Mesendoderm (in vitro differentiated cells): ENCODE results near the gene SORL1-AS1.
"Not testable (repeated sequence)": the region's sequence is repeated elsewhere in the genome, so short reads cannot be mapped to it uniquely, and the experiment has no call there.

Experiments used
- DNase-seq: peaks from one replicate; pipeline ENCODE4 v3.0.0; 2013
- H2AK5ac ChIP-seq: 2 replicates; pipeline ENCODE4 v1.6.1; 2013; ENCODE audit warnings: low read length, inconsistent platforms
- H2BK120ac ChIP-seq: 2 replicates; pipeline ENCODE4 v1.6.1; 2013; ENCODE audit warnings: low read depth, mild to moderate bottlenecking, low read length, moderate library complexity, mixed read lengths
- H2BK15ac ChIP-seq: replicated peaks from 2 replicates; pipeline ENCODE4 v1.6.1; 2013; ENCODE audit warnings: low read depth, mild to moderate bottlenecking, moderate library complexity
- H2BK5ac ChIP-seq: 2 replicates; pipeline ENCODE4 v1.6.1; 2013; ENCODE audit warnings: low read length, inconsistent platforms
- H3K18ac ChIP-seq: 2 replicates; pipeline ENCODE4 v1.6.1; 2013; ENCODE audit warnings: mild to moderate bottlenecking, low read length, mixed read lengths
- H3K23ac ChIP-seq: one replicate; pipeline ENCODE4 v1.6.1; 2013; ENCODE audit warnings: low read length
- H3K27ac ChIP-seq: 2 replicates; pipeline ENCODE4 v1.5.1; 2013; ENCODE audit warnings: low read depth, mild to moderate bottlenecking, inconsistent platforms, low read length, moderate library complexity
- H3K27me3 ChIP-seq: 2 replicates; pipeline ENCODE4 v1.6.1; 2013; ENCODE audit warnings: low read length, control low read depth, mild to moderate bottlenecking, inconsistent platforms; ENCODE audit not compliant: insufficient read depth, poor library complexity
- H3K36me3 ChIP-seq: 2 replicates; pipeline ENCODE4 v1.6.1; 2013; ENCODE audit warnings: low read length, inconsistent platforms; ENCODE audit not compliant: control insufficient read depth, insufficient read depth
- H3K4ac ChIP-seq: one replicate; pipeline ENCODE4 v1.6.1; 2013; ENCODE audit warnings: low read depth, mild to moderate bottlenecking, low read length, moderate library complexity
- H3K4me1 ChIP-seq: 2 replicates; pipeline ENCODE4 v1.6.1; 2013; ENCODE audit warnings: low read depth, low read length, inconsistent platforms; ENCODE audit not compliant: control insufficient read depth
- H3K4me2 ChIP-seq: 2 replicates; pipeline ENCODE4 v1.6.1; 2013; ENCODE audit warnings: low read length
- H3K4me3 ChIP-seq: 2 replicates; pipeline ENCODE4 v1.5.1; 2013; ENCODE audit warnings: mild to moderate bottlenecking, low read length
- H3K56ac ChIP-seq: one replicate; pipeline ENCODE4 v1.6.1; 2013; ENCODE audit warnings: low read length
- H3K79me1 ChIP-seq: 2 replicates; pipeline ENCODE4 v1.6.1; 2013; ENCODE audit warnings: low read length, inconsistent platforms
- H3K79me2 ChIP-seq: 2 replicates; pipeline ENCODE4 v1.6.1; 2013; ENCODE audit warnings: mild to moderate bottlenecking, low read length; ENCODE audit not compliant: control insufficient read depth, insufficient read depth
- H3K9ac ChIP-seq: 2 replicates; pipeline ENCODE4 v1.6.1; 2013; ENCODE audit warnings: low read length, inconsistent platforms
- H4K5ac ChIP-seq: one replicate; pipeline ENCODE4 v1.6.1; 2013; ENCODE audit warnings: low read length
- H4K8ac ChIP-seq: one replicate; pipeline ENCODE4 v1.6.1; 2013; ENCODE audit warnings: low read depth, mild to moderate bottlenecking, control low read depth, low read length, moderate library complexity
- WGBS: extraction: QIAGEN DNeasy Blood & Tissue Kit; methylation state at CpG from one replicate; pipeline ENCODE4 v1.1.7; 2013; ENCODE audit warnings: low lambda C conversion rate, missing lambda C conversion rate; ENCODE audit not compliant: insufficient coverage; ENCODE audit errors: extremely low coverage; 5-methylcytosine and 5-hydroxymethylcytosine counted together

The SORL1-AS1 gene

GRCh38 chr11:121414141-121414913 lies 38.4 kb downstream of the SORL1-AS1 start:
- no peak overlapping the region for H3K27ac ChIP-seq
- H3K4ac ChIP-seq: no peak overlapping the region
- no peak for DNase-seq
- no peak overlapping the region for H2BK120ac ChIP-seq
- no peak overlapping the region for H3K18ac ChIP-seq
- no peak overlapping the region for H2BK5ac ChIP-seq
- H3K4me2 ChIP-seq: no peak overlapping the region
- no peak overlapping the region for H4K8ac ChIP-seq
- no peaks in the 10 kb centered on the region for H3K79me2 ChIP-seq
- no peak overlapping the region for H2AK5ac ChIP-seq
- no peaks in the 10 kb centered on the region for H3K36me3 ChIP-seq
- H3K4me1 ChIP-seq: no peaks in the 10 kb centered on the region
- H3K56ac ChIP-seq: no peak overlapping the region
- H3K23ac ChIP-seq: no peak overlapping the region
- H3K9ac ChIP-seq: no peak overlapping the region
- H4K5ac ChIP-seq: no peak overlapping the region
- H3K79me1 ChIP-seq: no peaks in the 10 kb centered on the region
- H3K27me3 ChIP-seq: no peaks in the 10 kb centered on the region
- H2BK15ac ChIP-seq: no peak overlapping the region
- WGBS: no CpG with 5 or more reads among the region's 2 CpGs
- H3K4me3 ChIP-seq: no peak overlapping the region

GRCh38 chr11:121412711-121413415 lies 39.9 kb downstream of the SORL1-AS1 start:
- no peak for DNase-seq
- Histone ChIP-seq H3K36me3 (no peaks in the 10 kb centered on the region), H2BK15ac (no peak overlapping the region), H2AK5ac (no peak overlapping the region), H3K23ac (no peak overlapping the region), H3K27ac (no peak overlapping the region), H3K27me3 (no peaks in the 10 kb centered on the region), H4K5ac (no peak overlapping the region), H3K18ac (no peak overlapping the region), H3K4ac (no peak overlapping the region), H3K9ac (no peak overlapping the region), H4K8ac (no peak overlapping the region), H3K56ac (no peak overlapping the region), H2BK5ac (no peak overlapping the region), H3K4me3 (no peak overlapping the region), H3K79me2 (no peaks in the 10 kb centered on the region), H3K4me2 (no peak overlapping the region), H3K4me1 (no peaks in the 10 kb centered on the region), H3K79me1 (no peaks in the 10 kb centered on the region), H2BK120ac (no peak overlapping the region)
- no CpG with 5 or more reads among the region's 4 CpGs for WGBS

- Histone ChIP-seq H3K4me2 (no peak overlapping the region), H2BK120ac (no peak overlapping the region), H3K56ac (no peak overlapping the region), H3K23ac (no peak overlapping the region), H3K4ac (no peak overlapping the region), H4K8ac (no peak overlapping the region), H3K27me3 (no peaks in the 10 kb centered on the region), H3K27ac (no peak overlapping the region), H3K4me1 (no peaks in the 10 kb centered on the region), H4K5ac (no peak overlapping the region), H3K36me3 (no peaks in the 10 kb centered on the region), H3K18ac (no peak overlapping the region), H2AK5ac (no peak overlapping the region), H3K4me3 (no peak overlapping the region), H3K79me1 (no peaks in the 10 kb centered on the region), H2BK5ac (no peak overlapping the region), H2BK15ac (no peak overlapping the region), H3K9ac (no peak overlapping the region), H3K79me2 (no peaks in the 10 kb centered on the region)
- WGBS: no CpG with 5 or more reads among the region's 4 CpGs
- no peak for DNase-seq
Measured at GRCh38 chr11:121412000-121412587, 40.7 kb downstream of the SORL1-AS1 start.

- not testable (repeated sequence) for H3K56ac ChIP-seq, H3K4me3 ChIP-seq, H3K27ac ChIP-seq, H4K8ac ChIP-seq, H4K5ac ChIP-seq, H3K27me3 ChIP-seq, H2BK120ac ChIP-seq, DNase-seq, H3K4ac ChIP-seq, H3K9ac ChIP-seq, H3K4me1 ChIP-seq, H2AK5ac ChIP-seq, H3K79me2 ChIP-seq, H3K4me2 ChIP-seq, H3K18ac ChIP-seq, H2BK5ac ChIP-seq, H3K36me3 ChIP-seq, H3K79me1 ChIP-seq, H2BK15ac ChIP-seq, H3K23ac ChIP-seq
Measured at GRCh38 chr11:121411330-121411729, 41.4 kb downstream of the SORL1-AS1 start.

GRCh38 chr11:121410041-121410440 lies 42.7 kb downstream of the SORL1-AS1 start:
- H3K9ac ChIP-seq, H3K79me2 ChIP-seq, H3K4me3 ChIP-seq, H3K23ac ChIP-seq, H3K79me1 ChIP-seq, H2AK5ac ChIP-seq, H2BK120ac ChIP-seq, H3K27ac ChIP-seq, H3K4me1 ChIP-seq, DNase-seq, H2BK5ac ChIP-seq, H3K4me2 ChIP-seq, H2BK15ac ChIP-seq, H3K56ac ChIP-seq, H3K27me3 ChIP-seq, H4K5ac ChIP-seq, H3K36me3 ChIP-seq, H3K18ac ChIP-seq, H3K4ac ChIP-seq, H4K8ac ChIP-seq: not testable (repeated sequence)
- WGBS: 100% methylated on average over 2 of the region's 2 CpGs
